ENCODE results near the gene LATS1. TPM values are rescaled to one million over a fixed set of nuclear protein-coding genes. Genes with fewer than 3 reads are reported as not detected.

Gene LATS1
- total and polyA plus RNA-seq, 8 donors, result 3.8 to 109 (median 18.8) TPM

DNA sequence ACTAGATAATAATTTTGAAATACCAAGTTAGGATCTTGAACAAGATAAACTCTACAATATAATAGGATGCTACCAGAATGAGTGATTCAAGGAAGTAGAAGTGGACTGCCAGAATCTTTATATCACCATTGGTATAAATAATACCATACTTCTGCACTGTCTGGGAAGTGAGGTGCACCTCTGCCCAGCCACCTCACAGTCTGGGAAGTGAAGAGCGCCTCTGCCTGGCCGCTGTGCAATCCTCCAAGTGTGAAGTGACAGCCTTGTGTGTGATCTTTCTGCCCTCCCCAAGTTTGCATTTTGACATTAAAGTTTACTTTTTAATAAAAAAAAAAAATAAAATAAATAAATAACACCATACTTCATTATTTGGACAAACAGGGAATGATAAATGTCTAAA is 18.8 kb downstream of the LATS1 start:
- no peak for DNase-seq
- TF ChIP-seq, protein P1, sequence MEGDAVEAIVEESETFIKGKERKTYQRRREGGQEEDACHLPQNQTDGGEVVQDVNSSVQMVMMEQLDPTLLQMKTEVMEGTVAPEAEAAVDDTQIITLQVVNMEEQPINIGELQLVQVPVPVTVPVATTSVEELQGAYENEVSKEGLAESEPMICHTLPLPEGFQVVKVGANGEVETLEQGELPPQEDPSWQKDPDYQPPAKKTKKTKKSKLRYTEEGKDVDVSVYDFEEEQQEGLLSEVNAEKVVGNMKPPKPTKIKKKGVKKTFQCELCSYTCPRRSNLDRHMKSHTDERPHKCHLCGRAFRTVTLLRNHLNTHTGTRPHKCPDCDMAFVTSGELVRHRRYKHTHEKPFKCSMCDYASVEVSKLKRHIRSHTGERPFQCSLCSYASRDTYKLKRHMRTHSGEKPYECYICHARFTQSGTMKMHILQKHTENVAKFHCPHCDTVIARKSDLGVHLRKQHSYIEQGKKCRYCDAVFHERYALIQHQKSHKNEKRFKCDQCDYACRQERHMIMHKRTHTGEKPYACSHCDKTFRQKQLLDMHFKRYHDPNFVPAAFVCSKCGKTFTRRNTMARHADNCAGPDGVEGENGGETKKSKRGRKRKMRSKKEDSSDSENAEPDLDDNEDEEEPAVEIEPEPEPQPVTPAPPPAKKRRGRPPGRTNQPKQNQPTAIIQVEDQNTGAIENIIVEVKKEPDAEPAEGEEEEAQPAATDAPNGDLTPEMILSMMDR (IDR thresholded peaks at IDR 0.05), result no peak
- TF ChIP-seq EP300 (IDR thresholded peaks at IDR 0.05) (no peak), POLR2A (IDR thresholded peaks at IDR 0.05) (no peak), POLR2AphosphoS5 (IDR thresholded peaks at IDR 0.05) (no peak)
- intact Hi-C loops (cut with DNase I; ENCODE audit: low total_unique reads), result no loop called here
- Histone ChIP-seq H3K36me3 (peaks cover 6 to 46% (median 41%) of the 10 kb centered on the region in 4 donors), H3K4me3 (no peak overlapping the region), H3K27me3 (no peaks in the 10 kb centered on the region), H3K27ac (no peak overlapping the region), H3K4me1 (peaks cover 0 to 54% (median 25%) of the 10 kb centered on the region in 4 donors), H3K9me3 (no peaks in the 10 kb centered on the region)
- 88 to 97% (median 94%) methylated on average over 2 of the region's 2 CpGs for WGBS, 5 donors

DNA sequence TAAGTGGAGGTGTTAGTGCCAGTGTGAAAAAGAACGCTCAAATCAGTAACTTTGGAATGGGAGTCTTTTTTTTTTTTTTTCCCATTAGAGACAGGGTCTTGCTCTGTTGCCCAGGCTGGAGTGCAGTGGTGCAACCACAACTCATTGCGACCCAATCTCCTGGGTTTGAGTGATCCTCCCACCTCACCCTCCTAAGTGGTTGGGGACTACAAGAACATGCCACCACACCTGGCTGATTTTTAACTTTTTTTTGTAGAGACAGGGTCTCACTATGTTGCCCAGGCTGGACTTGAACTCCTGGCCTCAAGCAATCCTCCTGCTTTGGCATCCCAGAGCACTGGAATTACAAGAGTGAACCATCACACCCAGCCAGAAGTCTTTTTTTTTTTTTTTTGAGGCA is 19.7 kb downstream of the LATS1 start:
- WGBS, 5 donors, result 95 to 99% (median 97%) methylated on average over 2 of the region's 2 CpGs
- Histone ChIP-seq H3K4me3 (no peak overlapping the region), H3K36me3 (peaks cover 6 to 56% (median 51%) of the 10 kb centered on the region in 4 donors), H3K9me3 (no peaks in the 10 kb centered on the region), H3K27ac (no peak overlapping the region), H3K4me1 (peaks cover 0 to 50% (median 25%) of the 10 kb centered on the region in 4 donors), H3K27me3 (no peaks in the 10 kb centered on the region)
- intact Hi-C loops (cut with DNase I; ENCODE audit: low total_unique reads), result no loop called here
- TF ChIP-seq POLR2AphosphoS5 (IDR thresholded peaks at IDR 0.05), result no peak
- TF ChIP-seq, protein P1 (IDR thresholded peaks at IDR 0.05), result no peak
- TF ChIP-seq EP300 (IDR thresholded peaks at IDR 0.05), result no peak
- TF ChIP-seq POLR2A (IDR thresholded peaks at IDR 0.05), result no peak
- DNase-seq, result no peak

DNA sequence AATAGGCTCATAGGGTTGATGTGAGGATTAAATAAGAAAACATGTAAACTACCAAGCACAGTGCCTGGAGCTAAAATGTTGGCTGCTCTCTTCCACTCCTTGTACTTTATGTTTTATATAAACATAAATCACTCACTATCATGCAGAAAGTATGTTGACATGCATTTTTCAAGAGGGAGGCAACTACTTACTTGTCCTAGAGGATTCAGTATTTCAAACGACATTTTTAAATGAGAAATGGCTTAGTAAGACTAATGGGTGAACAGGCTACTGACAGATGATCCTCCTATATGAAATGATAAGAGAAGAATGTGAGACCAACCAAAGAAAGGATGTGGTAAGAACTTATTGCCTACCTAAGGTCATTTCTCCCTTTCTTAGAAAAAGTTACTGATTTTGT is 21.0 kb downstream of the LATS1 start:
- H3K9me3 ChIP-seq, result no peaks in the 10 kb centered on the region
- no peak overlapping the region for H3K27ac ChIP-seq
- H3K36me3 ChIP-seq, result peaks cover 6 to 68% (median 63%) of the 10 kb centered on the region in 4 donors
- no peak overlapping the region for H3K4me3 ChIP-seq
- H3K4me1 ChIP-seq, result peaks cover 0 to 45% (median 20%) of the 10 kb centered on the region in 4 donors
- no peak for DNase-seq
- no peaks in the 10 kb centered on the region for H3K27me3 ChIP-seq
- TF ChIP-seq EP300 (IDR thresholded peaks at IDR 0.05) (no peak), POLR2A (IDR thresholded peaks at IDR 0.05) (no peak), POLR2AphosphoS5 (IDR thresholded peaks at IDR 0.05) (no peak)
- TF ChIP-seq, protein P1 (IDR thresholded peaks at IDR 0.05), result no peak
- intact Hi-C loops (cut with DNase I; ENCODE audit: low total_unique reads), result no loop called here
- 30 to 43% (median 36%) methylated on average over 1 of the region's 1 CpG for WGBS, 5 donors

GRCh38 chr6:149694921-149695320 is 23.0 kb downstream of the LATS1 start:
- Histone ChIP-seq H3K4me1 (peaks cover 0 to 28% (median 12%) of the 10 kb centered on the region in 4 donors), H3K36me3 (peaks cover 4 to 72% (median 66%) of the 10 kb centered on the region in 4 donors), H3K9me3 (no peaks in the 10 kb centered on the region), H3K4me3 (no peak overlapping the region), H3K27me3 (no peaks in the 10 kb centered on the region), H3K27ac (no peak overlapping the region)
- intact Hi-C loops (cut with DNase I; ENCODE audit: low total_unique reads), result no loop called here
- DNase-seq, result peak in 1 of 2 donors; percentile 28
- TF ChIP-seq POLR2AphosphoS5 (IDR thresholded peaks at IDR 0.05) (no peak), POLR2A (IDR thresholded peaks at IDR 0.05) (no peak), EP300 (IDR thresholded peaks at IDR 0.05) (no peak)
- TF ChIP-seq, protein P1 (IDR thresholded peaks at IDR 0.05), result no peak
- WGBS, 5 donors, result 80 to 89% (median 83%) methylated on average over 2 of the region's 2 CpGs
